ENCODE data around the gene CLN6. TPM values are rescaled to one million over a fixed set of nuclear protein-coding genes. Genes with fewer than 3 reads are reported as not detected.
"Not testable (repeated sequence)": the region's sequence is repeated elsewhere in the genome, so short reads cannot be mapped to it uniquely, and the experiment has no call there.

The CLN6 gene
- total RNA-seq, 1 experiment from 2014 or later, result 38.8 TPM

- Histone ChIP-seq H3K9me3 (no peaks in the 10 kb centered on the region), H3K27me3 (no peaks in the 10 kb centered on the region), H3K4me3 (no peak overlapping the region), H3K36me3 (peaks cover 54% of the 10 kb centered on the region)
- no peak for DNase-seq
Measured at GRCh38 chr15:68214838-68215254, 14.7 kb downstream of the CLN6 start.

- no peak for DNase-seq
- Histone ChIP-seq H3K9me3 (no peaks in the 10 kb centered on the region), H3K4me3 (no peak overlapping the region), H3K27me3 (no peaks in the 10 kb centered on the region), H3K36me3 (peaks cover 47% of the 10 kb centered on the region)
Measured at GRCh38 chr15:68213991-68214837, 15.3 kb downstream of the CLN6 start.

GRCh38 chr15:68213491-68213845 lies 16.1 kb downstream of the CLN6 start:
- not testable (repeated sequence) for H3K9me3 ChIP-seq, H3K27me3 ChIP-seq, DNase-seq, H3K4me3 ChIP-seq
- peaks cover 43% of the 10 kb centered on the region for H3K36me3 ChIP-seq

- DNase-seq, result no peak
- no peaks in the 10 kb centered on the region for H3K27me3 ChIP-seq
- H3K9me3 ChIP-seq, result no peaks in the 10 kb centered on the region
- peaks cover 40% of the 10 kb centered on the region for H3K36me3 ChIP-seq
- no peak overlapping the region for H3K4me3 ChIP-seq
Measured at GRCh38 chr15:68211656-68212320, 17.7 kb downstream of the CLN6 start.

- H3K4me3 ChIP-seq, result no peak overlapping the region
- no peaks in the 10 kb centered on the region for H3K9me3 ChIP-seq
- H3K36me3 ChIP-seq, result peaks cover 36% of the 10 kb centered on the region
- H3K27me3 ChIP-seq, result no peaks in the 10 kb centered on the region
- DNase-seq, result peak; percentile 35
Measured at GRCh38 chr15:68210821-68211655, 18.5 kb downstream of the CLN6 start.

- Histone ChIP-seq H3K4me3 (no peak overlapping the region), H3K9me3 (no peaks in the 10 kb centered on the region), H3K27me3 (no peaks in the 10 kb centered on the region), H3K36me3 (peaks cover 36% of the 10 kb centered on the region)
- DNase-seq, result no peak
Measured at GRCh38 chr15:68210409-68210756, 19.1 kb downstream of the CLN6 start.

- peaks cover 31% of the 10 kb centered on the region for H3K36me3 ChIP-seq
- no peak for DNase-seq
- H3K4me3 ChIP-seq, result no peak overlapping the region
- H3K9me3 ChIP-seq, result no peaks in the 10 kb centered on the region
- H3K27me3 ChIP-seq, result no peaks in the 10 kb centered on the region
Measured at GRCh38 chr15:68209735-68210408, 19.7 kb downstream of the CLN6 start.

GRCh38 chr15:68209272-68209671 lies 20.3 kb downstream of the CLN6 start:
- Histone ChIP-seq H3K36me3 (peaks cover 36% of the 10 kb centered on the region), H3K9me3 (no peaks in the 10 kb centered on the region), H3K27me3 (no peaks in the 10 kb centered on the region), H3K4me3 (no peak overlapping the region)
- no peak for DNase-seq

GRCh38 chr15:68208636-68209240 lies 20.8 kb downstream of the CLN6 start:
- Histone ChIP-seq H3K9me3 (no peaks in the 10 kb centered on the region), H3K4me3 (no peak overlapping the region), H3K27me3 (no peaks in the 10 kb centered on the region), H3K36me3 (peaks cover 38% of the 10 kb centered on the region)
- no peak for DNase-seq

GRCh38 chr15:68208136-68208535 lies 21.4 kb downstream of the CLN6 start:
- DNase-seq, result no peak
- no peaks in the 10 kb centered on the region for H3K27me3 ChIP-seq

GRCh38 chr15:68207176-68207935 lies 22.2 kb downstream of the CLN6 start:
- Histone ChIP-seq H3K9me3 (no peaks in the 10 kb centered on the region), H3K36me3 (peaks cover 38% of the 10 kb centered on the region), H3K4me3 (no peak overlapping the region), H3K27me3 (no peaks in the 10 kb centered on the region)
- DNase-seq, result no peak

More at GRCh38 chr15:68208136-68208535, 21.4 kb downstream of the CLN6 start:
- no peaks in the 10 kb centered on the region for H3K9me3 ChIP-seq
- peaks cover 38% of the 10 kb centered on the region for H3K36me3 ChIP-seq
- H3K4me3 ChIP-seq, result no peak overlapping the region

GRCh38 chr15:68206711-68207151 lies 22.8 kb downstream of the CLN6 start:
- DNase-seq, result no peak
- peaks cover 34% of the 10 kb centered on the region for H3K36me3 ChIP-seq
- H3K27me3 ChIP-seq, result no peaks in the 10 kb centered on the region
- no peaks in the 10 kb centered on the region for H3K9me3 ChIP-seq
- no peak overlapping the region for H3K4me3 ChIP-seq

- no peak for DNase-seq
- Histone ChIP-seq H3K27me3 (no peaks in the 10 kb centered on the region), H3K36me3 (peaks cover 27% of the 10 kb centered on the region), H3K4me3 (no peak overlapping the region), H3K9me3 (no peaks in the 10 kb centered on the region)
Measured at GRCh38 chr15:68205954-68206539, 23.5 kb downstream of the CLN6 start.

GRCh38 chr15:68205558-68205944 lies 24.0 kb downstream of the CLN6 start:
- Histone ChIP-seq H3K36me3 (peaks cover 22% of the 10 kb centered on the region), H3K4me3 (no peak overlapping the region), H3K27me3 (no peaks in the 10 kb centered on the region), H3K9me3 (no peaks in the 10 kb centered on the region)
- DNase-seq, result no peak

GRCh38 chr15:68204776-68205557 lies 24.6 kb downstream of the CLN6 start, which contains the start of gene CALML4:
Gene CALML4, minus strand, starts transcription at chr15:68205332. Its CDS starts 85 bp downstream, at chr15:68205247.
- Histone ChIP-seq H3K36me3 (peaks cover 18% of the 10 kb centered on the region), H3K4me3 (no peak within 1 kb of the TSS), H3K27me3 (no peaks in the 10 kb centered on the region), H3K9me3 (no peaks in the 10 kb centered on the region)
- DNase-seq, result peak; percentile 72
